Vagina (tissue), 2 donors: ENCODE data around the gene QSOX1. TPM values are rescaled to one million over a fixed set of nuclear protein-coding genes. Genes with fewer than 3 reads are reported as not detected.

ENCODE experiments used
- DNase-seq, 2 donors: peaks; one replicate each; pipeline ENCODE4 v3.0.0-alpha.2; 2017; ENCODE audit errors: extremely low spot score in 2 of 2
- H3K27ac ChIP-seq: fragments of 200-600 bp; sonication (generic); one replicate; pipeline ENCODE4 v1.5.1; 2019
- H3K27me3 ChIP-seq: fragments of 200-600 bp; sonication (generic); one replicate; pipeline ENCODE4 v1.5.1; 2019
- H3K36me3 ChIP-seq, 2 donors: fragments of 200-600 bp; sonication (generic); one replicate each; pipeline ENCODE4 v1.5.1; 2017 to 2019
- H3K4me1 ChIP-seq: fragments of 200-600 bp; sonication (generic); one replicate; pipeline ENCODE4 v1.5.1; 2019
- H3K4me3 ChIP-seq, 2 donors: fragments of 200-600 bp; sonication (generic); 1 replicate in 1 of 2; 2 replicates in 1 of 2; pipeline ENCODE4 v1.5.1; 2016 to 2019
- H3K9me3 ChIP-seq: fragments of 200-600 bp; sonication (generic); one replicate; pipeline ENCODE4 v1.5.1; 2019
- POLR2A ChIP-seq, 2 donors: fragments of 450-650 bp; IDR thresholded peaks; one replicate each; pipeline ENCODE4 v1.6.1; 2017; ENCODE audit warnings: antibody characterized with exemption in 2 of 2, mild to moderate bottlenecking in 2 of 2, moderate library complexity in 2 of 2
- POLR2AphosphoS5 ChIP-seq, 2 donors: sonication (generic); formaldehyde crosslinking; IDR thresholded peaks; one replicate each; pipeline ENCODE4 v1.9.0; 2017; ENCODE audit warnings: antibody characterized with exemption in 2 of 2, mild to moderate bottlenecking in 2 of 2, low read depth in 1 of 2; ENCODE audit not compliant: insufficient read depth in 1 of 2
- intact Hi-C: fragments of 100-400 bp; cut with DNase I; formaldehyde crosslinking; loops from one replicate; pipeline ENCODE4 v1.15.1; 2023
- total RNA-seq: library from RNA; depleted of rRNA; stranded (reverse); fragments of >200 nt; gene quantifications from one replicate; pipeline ENCODE4 v1.2.3, GENCODE V29; 2016
- TF ChIP-seq, protein P1 (sequence below), 3 experiments: fragments of 450-650 bp in 2 of 3; fragments of 200-600 bp in 1 of 3; sonication (generic) in 1 of 3; IDR thresholded peaks; one replicate each; pipeline ENCODE4 v1.5.1; 2017 to 2019; ENCODE audit warnings: antibody characterized with exemption in 3 of 3, mild to moderate bottlenecking in 2 of 3, moderate library complexity in 2 of 3

QSOX1 gene
- total RNA-seq, 1 donor from 2014 or later = 103 TPM

GRCh38 chr1:180190091-180190490 is 35.4 kb downstream of the QSOX1 start:
- Histone ChIP-seq H3K9me3 (no peaks in the 10 kb centered on the region), H3K4me1 (no peaks in the 10 kb centered on the region), H3K36me3 (peaks cover 0 to 58% of the 10 kb centered on the region in 2 donors), H3K4me3 (no peak overlapping the region), H3K27me3 (no peaks in the 10 kb centered on the region), H3K27ac (no peak overlapping the region)
- no peak for DNase-seq
- TF ChIP-seq POLR2AphosphoS5 (IDR thresholded peaks at IDR 0.05; ENCODE audit: insufficient read depth in 1 of 2, low read depth in 1 of 2) (no peak), POLR2A (IDR thresholded peaks at IDR 0.05) (no peak)
- TF ChIP-seq, protein P1, sequence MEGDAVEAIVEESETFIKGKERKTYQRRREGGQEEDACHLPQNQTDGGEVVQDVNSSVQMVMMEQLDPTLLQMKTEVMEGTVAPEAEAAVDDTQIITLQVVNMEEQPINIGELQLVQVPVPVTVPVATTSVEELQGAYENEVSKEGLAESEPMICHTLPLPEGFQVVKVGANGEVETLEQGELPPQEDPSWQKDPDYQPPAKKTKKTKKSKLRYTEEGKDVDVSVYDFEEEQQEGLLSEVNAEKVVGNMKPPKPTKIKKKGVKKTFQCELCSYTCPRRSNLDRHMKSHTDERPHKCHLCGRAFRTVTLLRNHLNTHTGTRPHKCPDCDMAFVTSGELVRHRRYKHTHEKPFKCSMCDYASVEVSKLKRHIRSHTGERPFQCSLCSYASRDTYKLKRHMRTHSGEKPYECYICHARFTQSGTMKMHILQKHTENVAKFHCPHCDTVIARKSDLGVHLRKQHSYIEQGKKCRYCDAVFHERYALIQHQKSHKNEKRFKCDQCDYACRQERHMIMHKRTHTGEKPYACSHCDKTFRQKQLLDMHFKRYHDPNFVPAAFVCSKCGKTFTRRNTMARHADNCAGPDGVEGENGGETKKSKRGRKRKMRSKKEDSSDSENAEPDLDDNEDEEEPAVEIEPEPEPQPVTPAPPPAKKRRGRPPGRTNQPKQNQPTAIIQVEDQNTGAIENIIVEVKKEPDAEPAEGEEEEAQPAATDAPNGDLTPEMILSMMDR (IDR thresholded peaks at IDR 0.05) = no peak
- intact Hi-C loops = loop anchor here (10.0 kb wide), 1 partner anchor 285 kb away; no protein-coding TSS in a partner anchor

DNA sequence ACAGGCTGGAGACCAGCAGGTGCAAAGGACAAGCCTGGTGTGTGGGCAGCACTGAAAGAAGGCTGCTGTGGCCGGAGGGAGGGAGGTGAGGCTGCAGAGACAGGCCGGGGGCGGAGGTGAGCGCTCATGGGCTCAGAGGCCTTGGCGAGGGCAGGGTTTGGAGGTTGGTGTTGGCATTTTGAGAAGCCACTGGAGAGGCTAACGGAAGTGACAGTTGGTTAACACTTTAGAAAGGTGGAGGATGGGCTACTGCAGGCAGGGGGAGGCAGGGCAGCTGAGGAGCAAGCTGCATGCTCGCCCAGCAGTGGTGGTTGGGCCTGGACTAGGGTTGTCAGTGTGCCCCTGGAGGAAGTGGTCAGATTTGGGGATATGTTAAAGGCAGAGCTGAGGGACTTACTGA is 37.5 kb downstream of the QSOX1 start:
- no peak for DNase-seq
- H3K36me3 ChIP-seq = peaks cover 0 to 50% of the 10 kb centered on the region in 2 donors
- TF ChIP-seq POLR2AphosphoS5 (IDR thresholded peaks at IDR 0.05; ENCODE audit: insufficient read depth in 1 of 2, low read depth in 1 of 2) (no peak), POLR2A (IDR thresholded peaks at IDR 0.05) (no peak)
- TF ChIP-seq, protein P1 (IDR thresholded peaks at IDR 0.05) = no peak
- intact Hi-C loops = loop anchor here (10.0 kb wide), 1 partner anchor 283 kb away; no protein-coding TSS in a partner anchor
- H3K4me1 ChIP-seq = no peaks in the 10 kb centered on the region
- no peaks in the 10 kb centered on the region for H3K9me3 ChIP-seq
- H3K27ac ChIP-seq = no peak overlapping the region
- H3K4me3 ChIP-seq = no peak overlapping the region
- H3K27me3 ChIP-seq = no peaks in the 10 kb centered on the region

GRCh38 chr1:180193141-180194047 is 38.7 kb downstream of the QSOX1 start:
- no peaks in the 10 kb centered on the region for H3K9me3 ChIP-seq
- peaks cover 0 to 53% of the 10 kb centered on the region in 2 donors for H3K36me3 ChIP-seq
- intact Hi-C loops = loop anchor here (10.0 kb wide), 1 partner anchor 281 kb away; no protein-coding TSS in a partner anchor
- H3K27ac ChIP-seq = no peak overlapping the region
- no peaks in the 10 kb centered on the region for H3K4me1 ChIP-seq
- H3K27me3 ChIP-seq = no peaks in the 10 kb centered on the region
- no peak overlapping the region for H3K4me3 ChIP-seq
- DNase-seq = no peak
- TF ChIP-seq POLR2AphosphoS5 (IDR thresholded peaks at IDR 0.05; ENCODE audit: insufficient read depth in 1 of 2, low read depth in 1 of 2) = no peak
- TF ChIP-seq, protein P1 (IDR thresholded peaks at IDR 0.05) = no peak
- TF ChIP-seq POLR2A (IDR thresholded peaks at IDR 0.05) = no peak

DNA sequence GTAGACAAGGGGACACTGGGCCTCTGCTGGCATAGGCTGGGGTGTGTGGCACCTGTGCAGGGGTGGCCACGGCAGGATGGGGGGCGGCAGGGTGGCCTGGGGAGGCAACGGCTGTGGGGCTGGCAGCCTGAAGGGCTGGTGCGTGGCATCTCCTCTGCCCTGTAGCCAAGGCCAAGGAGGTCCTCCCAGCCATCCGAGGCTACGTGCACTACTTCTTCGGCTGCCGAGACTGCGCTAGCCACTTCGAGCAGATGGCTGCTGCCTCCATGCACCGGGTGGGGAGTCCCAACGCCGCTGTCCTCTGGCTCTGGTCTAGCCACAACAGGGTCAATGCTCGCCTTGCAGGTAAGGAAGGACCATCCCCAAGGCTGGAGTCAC is 39.4 kb downstream of the QSOX1 start:
- no peak overlapping the region for H3K27ac ChIP-seq
- H3K27me3 ChIP-seq = no peaks in the 10 kb centered on the region
- intact Hi-C loops = loop anchor here (10.0 kb wide), 1 partner anchor 281 kb away; no protein-coding TSS in a partner anchor
- TF ChIP-seq, protein P1 (IDR thresholded peaks at IDR 0.05) = no peak
- H3K9me3 ChIP-seq = no peaks in the 10 kb centered on the region
- H3K4me1 ChIP-seq = no peaks in the 10 kb centered on the region
- no peak for DNase-seq
- no peak overlapping the region for H3K4me3 ChIP-seq
- H3K36me3 ChIP-seq = peaks cover 0 to 47% of the 10 kb centered on the region in 2 donors
